K562 (cell line): ENCODE results near the gene GGT6. TPM values are rescaled to one million over a fixed set of nuclear protein-coding genes. Genes with fewer than 3 reads are reported as not detected.
"Not testable (repeated sequence)": the region's sequence is repeated elsewhere in the genome, so short reads cannot be mapped to it uniquely, and the experiment has no call there.

Source experiments
- ATAC-seq: fragments of 200-7000 bp; cut with Tn5 transposase; 3 replicates; pipeline ENCODE4 v1.9.1; 2020; ENCODE audit warnings: moderate library complexity
- BruUV-seq: library from RNA; stranded (reverse); fragments of 400-500 nt; replicated peaks from 2 replicates; lab custom pipeline; 2021; lab: Mats Ljungman, UMichigan
- CTCF ChIA-PET: fragments of 300-600 bp; formaldehyde crosslinking; extraction: SDS; loops from one replicate; lab custom pipeline; 2021; ENCODE audit warnings: low intra/inter-chr PET ratio; lab: Yijun Ruan, JAX
- POLR2A ChIA-PET: fragments of 300-600, 350-650 bp; sonication (Branson Sonifier 250); formaldehyde crosslinking; extraction: SDS; loops from one replicate; lab custom pipeline; 2021; ENCODE audit warnings: antibody characterized with exemption, inconsistent platforms; lab: Yijun Ruan, JAX
- DNase-seq, 4 experiments: peaks; one replicate each; pipeline versions ENCODE4 v3.0.0 to v3.0.0-alpha.2; 2011 to 2018; ENCODE audit warnings: low spot score in 3 of 4, mixed read lengths in 3 of 4; ENCODE audit errors: extremely low read depth in 1 of 4
- FAIRE-seq: peaks from 2 replicates; lab custom pipeline; 2011; peaks lifted over from hg19 to GRCh38; lab: Jason Lieb, UNC
- H2AFZ ChIP-seq: 2 replicates; pipeline ENCODE4 v1.6.0; 2011; ENCODE audit warnings: low read depth, low read length, control low read depth, inconsistent platforms
- H3K27ac ChIP-seq: fragments of 200-600 bp; 3 replicates; pipeline ENCODE4 v1.8.0; 2011; ENCODE audit warnings: low read depth, mild to moderate bottlenecking, control low read depth, inconsistent platforms, low read length, moderate library complexity, mixed read lengths; ENCODE audit errors: extremely low read depth
- H3K27me3 ChIP-seq, 2 experiments: fragments of 300-600 bp in 1 of 2; 2 replicates in 1 of 2; 3 replicates in 1 of 2; pipeline versions ENCODE4 v1.6.0 to v1.8.0; 2011; ENCODE audit warnings: inconsistent platforms in 2 of 2, low read length in 2 of 2, mild to moderate bottlenecking in 1 of 2, mixed read lengths in 1 of 2, moderate library complexity in 1 of 2; ENCODE audit not compliant: control insufficient read depth in 2 of 2, insufficient read depth in 2 of 2
- H3K36me3 ChIP-seq: fragments of 300-600 bp; 3 replicates; pipeline ENCODE4 v1.8.0; 2011; ENCODE audit warnings: mild to moderate bottlenecking, low read length, inconsistent platforms; ENCODE audit not compliant: control insufficient read depth, insufficient read depth
- H3K4me1 ChIP-seq, 2 experiments: fragments of 200-600 bp in 1 of 2; replicated peaks in 1 of 2; 2 replicates in 1 of 2; 3 replicates in 1 of 2; pipeline versions ENCODE4 v1.5.1 to v1.8.0; 2011; ENCODE audit warnings: inconsistent platforms in 2 of 2, low read length in 2 of 2, mild to moderate bottlenecking in 1 of 2, mixed read lengths in 1 of 2, moderate library complexity in 1 of 2; ENCODE audit not compliant: control insufficient read depth in 2 of 2, insufficient read depth in 2 of 2
- H3K4me2 ChIP-seq: 2 replicates; pipeline ENCODE4 v1.6.1; 2011; ENCODE audit warnings: low read length, control low read depth, inconsistent platforms, mixed read lengths; ENCODE audit not compliant: insufficient read depth
- H3K4me3 ChIP-seq: fragments of 200-600 bp; sonication (generic), shearing (Covaris generic); 2 replicates; pipeline ENCODE4 v1.5.1; 2016; ENCODE audit warnings: control low read depth, inconsistent platforms
- H3K79me2 ChIP-seq: fragments of 200-600 bp; 3 replicates; pipeline ENCODE4 v1.8.0; 2011; ENCODE audit warnings: low read length, inconsistent platforms; ENCODE audit not compliant: control insufficient read depth, insufficient read depth
- H3K9ac ChIP-seq, 2 experiments: 2 replicates each; pipeline versions ENCODE4 v1.6.0 to v1.6.1; 2011; ENCODE audit warnings: low read depth in 2 of 2, low read length in 2 of 2, control low read depth in 1 of 2, inconsistent platforms in 1 of 2, mild to moderate bottlenecking in 1 of 2, mixed read lengths in 1 of 2; ENCODE audit not compliant: insufficient read depth in 1 of 2
- H3K9me1 ChIP-seq: one replicate; pipeline ENCODE4 v1.6.0; 2011; ENCODE audit warnings: inconsistent platforms, mild to moderate bottlenecking, low read length, moderate library complexity; ENCODE audit not compliant: control insufficient read depth, insufficient read depth
- H3K9me3 ChIP-seq: replicated peaks from 2 replicates; pipeline ENCODE4 v1.5.1; 2011; ENCODE audit warnings: low read depth, low read length, inconsistent platforms; ENCODE audit not compliant: control insufficient read depth, insufficient read depth
- H4K20me1 ChIP-seq: replicated peaks from 2 replicates; pipeline ENCODE4 v1.6.1; 2011; ENCODE audit warnings: low read length, inconsistent platforms, mixed read lengths; ENCODE audit not compliant: control insufficient read depth, insufficient read depth
- BHLHE40 ChIP-seq: IDR thresholded peaks from 2 replicates; pipeline ENCODE4 v1.6.1; 2011; ENCODE audit warnings: low read length, improper control_type of control experiment
- COPS2 ChIP-seq: fragments of 450-650 bp; conservative IDR thresholded peaks from 2 replicates; pipeline ENCODE4 v1.6.1; 2016; ENCODE audit warnings: mild to moderate bottlenecking, moderate library complexity
- MAFF ChIP-seq: IDR thresholded peaks from 2 replicates; pipeline ENCODE4 v1.6.1; 2012; ENCODE audit warnings: low read length, improper control_type of control experiment
- MAZ ChIP-seq, 2 experiments: fragments of 450-650 bp in 1 of 2; sonication (generic) in 1 of 2; formaldehyde crosslinking; IDR thresholded peaks in 1 of 2; conservative IDR thresholded peaks in 1 of 2; 2 replicates each; pipeline versions ENCODE4 v1.4.0 to v1.5.0; 2020; ENCODE audit warnings: mild to moderate bottlenecking in 1 of 2, missing genetic modification reagents in 1 of 2
- STAT5A ChIP-seq: IDR thresholded peaks from 2 replicates; pipeline ENCODE4 v1.6.1; 2012; ENCODE audit warnings: low read length, inconsistent platforms, borderline replicate concordance
- TAF15 ChIP-seq: fragments of 200-400 bp; formaldehyde crosslinking; IDR thresholded peaks from 2 replicates; pipeline ENCODE4 v1.6.1; 2017; ENCODE audit warnings: mild to moderate bottlenecking, low read depth, low read length, moderate library complexity
- TFAP4 ChIP-seq: sonication (generic); formaldehyde crosslinking; IDR thresholded peaks from 2 replicates; pipeline ENCODE4 v1.8.0; 2022; ENCODE audit warnings: missing genetic modification reagents, mild to moderate bottlenecking, moderate library complexity, borderline replicate concordance
- ZNF830 ChIP-seq: fragments of 250-450 bp; sonication (Bioruptor Pico); IDR thresholded peaks from 2 replicates; pipeline ENCODE4 v1.5.0; 2021; ENCODE audit warnings: mild to moderate bottlenecking
- WGBS: fragments of 100-300 bp; shearing (Covaris generic); methylation state at CpG from one replicate; pipeline ENCODE4 v1.1.6; 2016; ENCODE audit warnings: low coverage, mixed read lengths; ENCODE audit not compliant: insufficient coverage; ENCODE audit errors: missing lambda C conversion rate; 5-methylcytosine and 5-hydroxymethylcytosine counted together
- in situ Hi-C: fragments of 300-500 bp; cut with MboI; formaldehyde crosslinking; loops from 4 replicates; pipeline ENCODE4 v1.15.0; 2018; ENCODE audit warnings: inconsistent platforms, mixed read lengths
- intact Hi-C: fragments of 100-400 bp; cut with micrococcal nuclease; formaldehyde crosslinking; loops from 2 replicates; pipeline ENCODE4 v1.14.2; 2022
- polyA plus RNA-seq, 8 experiments: library from polyadenylated mRNA; depleted of rRNA in 4 of 8; stranded (reverse) in 5 of 8; unstranded in 3 of 8; fragments of >200 nt; fragmentation: Nextera tagmentation in 2 of 8; fragmentation: Illumina TruSeq in 1 of 8; extraction: Ambion mirVana in 2 of 8; extraction: Trizol in 1 of 8; gene quantifications; 2 replicates each; pipeline versions ENCODE4 v1.2.1 to v1.2.3, GENCODE V29; 2011 to 2014; ENCODE audit warnings: inconsistent platforms in 1 of 8, missing spikeins in 1 of 8
- total RNA-seq, 7 experiments: library from RNA; depleted of rRNA in 6 of 7; stranded (reverse); fragments of >200 nt in 6 of 7; fragmentation: Illumina TruSeq in 2 of 7; extraction: Trizol in 2 of 7; gene quantifications; 2 replicates each; pipeline versions ENCODE4 v1.2.1 to v1.2.3, GENCODE V29; 2011 to 2021; ENCODE audit warnings: low replicate concordance in 1 of 7

The GGT6 gene
- total and polyA plus RNA-seq, 9 of the 15 experiments (the other 6 are each of a cell fraction or from before 2014, with no cell fraction given) = 0.09 TPM; not detected in 8

- Histone ChIP-seq H3K9me3 (no peaks in the 10 kb centered on the region), H3K4me1 (peaks cover 3 to 7% of the 10 kb centered on the region in 2 experiments; a peak in 3 of 5 replicates), H3K4me2 (no peak overlapping the region), H3K4me3 (no peak overlapping the region), H3K79me2 (no peaks in the 10 kb centered on the region), H3K9me1 (no peaks in the 10 kb centered on the region), H3K36me3 (no peaks in the 10 kb centered on the region), H3K27ac (no peak overlapping the region), H4K20me1 (0 out of 2 replicates have a peak, but pooled peaks cover 6% of the 10 kb centered on the region), H2AFZ (no peak overlapping the region), H3K27me3 (peaks cover 20 to 62% of the 10 kb centered on the region in 2 experiments), H3K9ac (no peak overlapping the region; a peak in 1 of 4 replicates)
- DNase-seq (no peak), ATAC-seq (no peak), FAIRE-seq (no peak)
- no peak for TF ChIP-seq TAF15
- TF ChIP-seq BHLHE40 = 0 out of 2 replicates have a peak, but pooled peaks have one; percentile 7
- TF ChIP-seq STAT5A = no peak
- peak; percentile 61; the same call in 1 of the 2 replicates for TF ChIP-seq TFAP4 (CRISPR knock-in tag)
- ChIA-PET CTCF (no interaction called here), POLR2A (no interaction called here)
- in situ Hi-C loops (no loop called here), intact Hi-C loops (no loop called here)
- WGBS = 39% methylated on average over 8 of the region's 25 CpGs
- no TSS peak for BruUV-seq
Observed at GRCh38 chr17:4607261-4607741, 46.9 kb upstream of the GGT6 start.

GRCh38 chr17:4605826-4606225 lies 45.4 kb upstream of the GGT6 start:
- Histone ChIP-seq H3K4me2 (no peak overlapping the region), H3K4me3 (no peak overlapping the region), H3K79me2 (no peaks in the 10 kb centered on the region), H2AFZ (no peak overlapping the region), H3K27me3 (peaks cover 20 to 61% of the 10 kb centered on the region in 2 experiments), H3K9ac (no peak overlapping the region), H4K20me1 (0 out of 2 replicates have a peak, but pooled peaks cover 6% of the 10 kb centered on the region), H3K4me1 (peaks cover 3 to 7% of the 10 kb centered on the region in 2 experiments; a peak in 3 of 5 replicates), H3K9me3 (no peaks in the 10 kb centered on the region), H3K27ac (no peak overlapping the region), H3K9me1 (no peaks in the 10 kb centered on the region), H3K36me3 (no peaks in the 10 kb centered on the region)
- 19% methylated on average over 8 of the region's 12 CpGs for WGBS
- in situ Hi-C loops = no loop called here
- no TSS peak for BruUV-seq
- POLR2A ChIA-PET = no interaction called here
- no peak for TF ChIP-seq COPS2
- TF ChIP-seq MAFF = no peak
- no peak for TF ChIP-seq MAZ (CRISPR knock-in tag; conservative IDR thresholded peaks at IDR 0.05 in 1 of 2, IDR thresholded peaks at IDR 0.05 in 1 of 2)
- no peak for TF ChIP-seq ZNF830
- no peak for FAIRE-seq
- ATAC-seq = no peak
- CTCF ChIA-PET = no interaction called here
- no peak for DNase-seq
- intact Hi-C loops = no loop called here

- H3K4me3 ChIP-seq = not testable (repeated sequence)
- 7% methylated on average over 8 of the region's 11 CpGs for WGBS
Observed at GRCh38 chr17:4604736-4605135, 44.4 kb upstream of the GGT6 start.

More at GRCh38 chr17:4604736-4605135, 44.4 kb upstream of the GGT6 start:
- DNase-seq, H3K9ac ChIP-seq, H3K9me1 ChIP-seq, H3K27ac ChIP-seq, H3K36me3 ChIP-seq, H3K9me3 ChIP-seq, H2AFZ ChIP-seq, H3K4me2 ChIP-seq, FAIRE-seq, intact Hi-C loops, H3K79me2 ChIP-seq, H4K20me1 ChIP-seq, BruUV-seq, ATAC-seq, in situ Hi-C loops: not testable (repeated sequence)
- ChIA-PET CTCF (interaction anchor here (0.7 kb wide), 1 partner anchor 21 kb away, joined by 3 read pairs; no protein-coding TSS in a partner anchor), POLR2A (interaction anchor here (0.5 kb wide), 1 partner anchor 51 kb away, joined by 4 read pairs; no protein-coding TSS in a partner anchor)
- Histone ChIP-seq H3K4me1 (peaks cover 3 to 11% of the 10 kb centered on the region in 2 experiments; a peak in 3 of 5 replicates), H3K27me3 (peaks cover 18 to 59% of the 10 kb centered on the region in 2 experiments)
